Activated gamma-delta T cell treated with Interleukin-2 at 50 U/mL for 16 hours (primary cell): ENCODE results near the gene CDYL.

Experiments used
- DNase-seq: peaks from one replicate; pipeline ENCODE4 v3.0.0-alpha.2; 2020

The CDYL gene

DNA sequence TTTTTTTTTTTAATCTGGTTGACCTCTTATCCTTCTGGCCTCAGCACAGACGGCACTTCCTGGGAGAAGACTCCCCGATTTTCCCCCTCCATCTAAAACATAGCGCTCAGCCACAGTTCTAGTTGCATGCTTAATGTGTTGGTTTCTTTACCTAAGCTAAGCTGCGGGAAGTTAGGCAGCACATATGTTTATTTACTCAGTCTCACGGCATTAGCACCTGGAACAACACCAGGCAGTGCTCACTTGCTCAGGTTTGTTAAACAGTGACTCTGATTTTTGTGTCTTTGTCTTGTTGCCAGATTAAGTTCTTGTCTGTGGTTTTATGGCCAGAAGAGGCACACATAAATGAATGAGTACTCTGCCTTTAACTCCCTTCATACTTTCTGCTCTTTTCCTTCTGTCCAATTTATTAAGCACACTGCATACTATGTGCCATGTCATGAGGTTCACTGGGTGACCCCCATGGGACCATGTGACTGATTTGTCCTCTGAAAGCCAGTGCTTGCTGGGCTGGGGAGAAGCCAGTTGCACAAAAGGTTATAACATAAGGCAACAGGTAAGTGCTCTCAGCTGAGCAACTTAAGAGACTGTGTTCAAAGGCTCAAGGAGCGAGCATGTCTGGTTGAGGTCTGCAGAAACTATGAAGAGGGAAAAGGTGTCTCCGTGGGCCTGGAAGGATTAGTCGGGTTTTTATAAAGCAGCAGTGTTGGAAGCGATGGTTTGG lies 134.0 kb downstream of the CDYL start:
- no peak for DNase-seq

DNA sequence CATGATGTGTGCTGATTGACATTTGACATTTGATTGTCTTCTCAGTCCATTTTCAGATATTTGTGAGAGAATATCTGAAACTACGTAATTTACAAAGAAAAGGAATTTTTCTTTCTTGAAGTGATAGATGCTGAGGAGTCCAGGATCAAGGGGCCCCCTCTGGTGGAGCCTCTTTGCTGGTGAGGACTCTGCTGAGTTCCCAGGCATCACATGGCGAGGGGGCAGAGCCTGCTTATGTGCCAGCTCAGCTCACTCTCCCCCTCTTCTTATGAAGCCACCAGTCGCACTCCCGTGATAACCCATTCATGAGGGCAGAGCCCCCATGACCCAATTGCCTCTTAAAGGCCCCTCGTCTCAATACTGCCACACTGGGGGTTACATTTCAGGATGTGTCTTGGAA lies 136.4 kb downstream of the CDYL start:
- DNase-seq, result no peak

DNA sequence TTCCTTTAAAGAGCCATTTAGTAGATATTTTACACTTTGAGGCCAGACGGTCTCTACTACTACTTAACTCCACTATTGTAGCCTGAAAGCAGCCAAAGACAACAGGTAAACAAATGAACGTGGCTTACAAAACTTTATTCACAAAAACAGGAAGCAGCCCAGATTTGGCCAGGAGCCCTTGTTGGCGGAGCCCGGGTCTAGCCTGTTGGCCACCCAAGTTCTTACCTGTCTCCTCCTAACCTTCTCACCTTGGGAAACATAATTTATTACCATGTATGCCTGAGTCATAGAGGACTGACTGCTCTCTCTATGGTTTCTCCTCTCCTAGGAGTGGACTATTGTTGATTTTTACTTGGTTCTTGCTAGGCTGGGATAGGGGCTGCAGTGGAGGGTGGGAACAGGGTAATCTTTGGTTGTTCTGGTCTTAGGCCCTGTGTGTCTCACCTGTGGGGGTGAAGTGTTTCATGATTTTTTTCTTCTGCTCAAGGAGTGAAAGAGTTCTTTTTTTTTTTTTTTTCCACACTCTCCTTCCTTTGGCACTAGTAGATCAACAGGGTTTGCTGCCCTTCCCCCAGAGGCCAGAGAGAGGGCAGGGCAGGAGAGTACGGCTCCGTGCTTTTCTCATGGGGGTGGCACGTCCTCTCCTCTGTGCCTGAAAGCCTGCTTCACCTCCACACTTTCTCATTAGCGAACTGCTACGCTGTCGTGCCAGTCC lies 137.7 kb downstream of the CDYL start:
- no peak for DNase-seq

DNA sequence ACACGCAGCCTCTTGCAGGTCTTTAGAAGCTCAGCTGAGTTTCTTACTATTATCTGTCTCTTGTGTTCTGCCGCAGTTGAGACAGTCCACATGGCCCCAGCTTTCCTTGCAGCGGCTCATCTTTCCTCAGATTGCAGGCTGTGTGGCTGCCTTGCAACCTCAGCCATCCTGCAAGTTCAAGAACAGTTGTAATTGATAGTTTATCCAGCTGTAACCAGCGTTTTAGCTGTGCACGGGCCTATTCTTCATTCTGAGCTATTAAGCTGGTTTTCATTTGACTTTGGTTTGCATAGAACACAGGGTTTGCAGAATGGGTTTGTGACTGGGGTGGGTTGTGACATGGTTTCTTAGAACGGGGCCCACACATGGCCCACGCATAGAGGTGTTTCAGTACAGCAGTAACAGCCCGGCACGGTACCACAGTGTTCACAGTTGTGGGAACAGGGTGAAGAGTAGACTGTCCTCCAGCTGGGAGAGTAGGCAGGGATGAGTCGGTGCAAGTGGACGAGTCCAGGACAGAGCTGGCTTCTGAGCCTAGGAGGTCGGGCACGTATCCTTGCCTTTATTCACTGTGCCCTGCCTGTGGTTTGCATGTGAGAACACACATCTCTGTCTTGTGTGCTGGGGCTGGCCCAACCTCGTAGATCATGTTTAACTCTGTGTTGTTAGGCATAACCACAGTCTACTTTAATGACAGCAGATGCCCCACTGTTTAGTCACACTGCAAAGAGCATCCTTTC lies 138.4 kb downstream of the CDYL start:
- DNase-seq, result no peak

DNA sequence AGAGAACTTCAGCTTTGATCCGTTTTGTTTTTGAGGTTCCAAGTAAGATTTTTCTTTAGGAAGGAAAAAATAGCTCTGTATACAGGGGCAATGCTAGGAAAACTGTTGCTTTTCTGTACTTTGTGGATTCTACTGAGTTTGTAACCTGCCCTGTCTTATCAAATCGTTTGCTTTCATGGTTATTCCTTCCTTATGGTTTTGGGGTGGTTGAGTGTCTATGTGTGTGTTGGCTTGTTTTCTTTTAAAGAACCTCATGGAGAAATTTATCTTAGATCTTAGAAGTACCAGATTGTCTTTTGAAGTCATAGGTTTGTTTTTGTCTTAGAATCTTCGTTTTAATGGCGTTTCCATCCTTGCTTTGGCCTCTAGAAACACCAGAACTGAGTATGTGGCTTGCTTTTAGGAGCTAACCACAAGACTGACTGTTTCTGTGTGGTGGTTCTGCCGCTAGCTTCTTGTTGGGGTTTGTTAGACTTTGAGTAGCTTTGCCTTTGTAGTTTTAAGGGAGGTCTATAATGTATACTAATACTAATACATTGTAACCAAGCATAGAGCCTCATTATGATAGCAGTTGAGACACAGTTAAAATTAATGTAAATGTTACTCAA lies 140.9 kb downstream of the CDYL start:
- no peak for DNase-seq

DNA sequence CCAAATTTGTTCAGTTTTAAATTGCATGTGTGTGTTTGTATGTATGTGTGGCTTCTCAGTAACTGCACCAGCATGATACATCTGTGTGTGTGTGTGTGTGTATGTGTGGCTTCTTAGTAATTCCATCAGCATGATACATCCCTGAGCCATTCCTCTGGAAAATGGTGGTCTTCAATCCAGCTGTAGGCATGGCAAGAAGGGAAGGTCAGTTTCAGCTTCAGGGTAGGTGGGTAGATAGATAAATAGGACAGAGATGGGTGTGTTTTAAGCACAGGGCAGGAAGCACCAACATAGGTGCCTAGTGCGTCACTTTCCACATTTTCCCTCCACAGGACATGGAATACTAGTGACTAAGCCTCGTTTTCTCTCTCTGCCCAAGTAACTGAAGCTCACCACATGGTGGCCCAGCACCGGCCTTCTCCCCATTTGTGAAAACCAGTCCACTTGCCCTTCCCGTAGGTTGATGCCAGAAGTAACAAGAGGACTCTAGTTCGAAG lies 144.8 kb downstream of the CDYL start:
- no peak for DNase-seq

DNA sequence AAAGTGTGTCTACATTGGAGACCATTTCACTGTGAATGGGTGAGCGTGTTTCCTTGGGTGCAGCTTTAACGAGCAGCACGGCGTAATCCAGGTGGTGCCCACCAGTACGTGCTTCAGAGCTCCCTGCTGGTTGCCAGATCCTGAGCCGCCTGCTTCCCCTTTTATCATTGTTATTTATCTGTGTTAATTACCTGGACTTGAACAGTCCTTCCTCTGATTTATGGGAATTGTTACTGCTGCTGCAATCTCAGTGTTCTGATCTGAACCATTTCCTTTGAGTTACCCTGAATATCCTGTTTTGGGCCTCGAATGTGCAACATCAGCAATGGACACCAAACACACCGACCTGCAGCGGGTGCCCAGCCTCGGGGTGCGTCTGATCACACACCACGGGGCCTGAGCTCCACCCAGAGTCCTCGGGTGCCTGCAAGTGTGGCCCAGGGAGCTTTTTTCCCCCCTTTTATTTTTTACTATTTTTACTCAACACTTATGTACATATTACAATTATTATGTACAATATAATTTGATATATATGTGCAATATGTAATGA lies 146.4 kb downstream of the CDYL start:
- DNase-seq, result no peak

DNA sequence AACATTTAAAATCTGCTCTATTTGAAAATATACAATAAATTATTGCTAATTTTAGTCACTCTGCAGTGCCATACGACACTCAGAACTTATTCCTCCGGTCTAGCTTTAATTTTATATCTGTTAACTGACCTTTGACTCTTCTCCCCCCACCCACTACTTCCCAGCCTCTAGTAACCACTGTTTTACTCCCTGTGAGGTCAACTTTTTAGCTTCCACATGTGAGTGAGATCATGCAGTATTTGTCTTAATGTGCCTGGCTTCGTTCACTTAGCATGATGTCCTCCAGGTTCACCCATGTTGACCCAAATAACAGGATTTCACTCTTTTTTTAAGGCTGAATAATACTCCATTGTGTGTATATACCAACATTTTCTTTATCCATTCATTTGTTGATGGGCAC lies 146.9 kb downstream of the CDYL start:
- no peak for DNase-seq

DNA sequence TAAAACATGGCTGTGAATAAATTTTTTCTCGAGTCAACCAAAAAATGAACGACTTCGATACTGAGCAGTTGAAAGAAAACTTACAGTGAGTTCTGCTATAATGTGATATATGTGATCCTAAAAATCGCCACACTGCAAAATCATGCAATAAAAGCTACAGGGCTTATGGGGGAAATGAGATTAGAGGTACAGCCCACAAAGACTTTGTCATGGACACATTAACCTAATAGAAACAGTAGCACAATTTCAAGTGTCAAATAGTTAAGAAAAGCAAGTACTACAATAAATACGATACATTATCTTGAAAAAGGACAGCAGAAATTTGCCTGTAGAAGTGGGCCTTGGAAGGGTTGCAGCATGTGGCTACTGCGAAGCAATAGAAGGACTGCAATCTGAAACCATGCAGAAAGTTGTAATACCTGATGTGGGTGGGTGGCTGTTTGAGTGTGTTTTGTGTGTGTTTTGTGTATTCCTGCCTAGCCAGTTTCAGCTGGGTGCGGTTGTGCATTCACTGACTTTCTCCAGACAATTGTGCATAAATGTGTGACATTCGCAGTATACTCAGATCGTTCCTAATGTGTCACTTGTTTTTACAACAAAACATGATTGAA lies 148.6 kb downstream of the CDYL start:
- no peak for DNase-seq

DNA sequence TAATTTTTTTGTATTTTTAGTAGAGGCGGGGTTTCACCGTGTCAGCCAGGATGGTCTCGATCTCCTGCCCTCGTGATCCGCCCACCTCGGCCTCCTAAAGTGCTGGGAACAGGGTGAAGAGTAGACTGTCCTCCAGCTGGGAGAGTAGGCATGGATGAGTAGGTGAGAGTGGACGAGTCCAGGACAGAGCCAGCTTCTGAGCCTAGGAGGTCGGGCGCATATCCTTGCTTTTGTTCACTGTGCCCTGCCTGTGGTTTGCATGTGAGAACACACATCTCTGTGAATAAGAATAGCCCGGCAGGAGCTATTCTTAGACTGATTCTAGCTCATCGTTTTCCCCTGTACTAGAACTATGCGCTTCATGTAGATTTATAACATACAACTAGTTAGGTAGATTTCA lies 149.4 kb downstream of the CDYL start:
- no peak for DNase-seq

DNA sequence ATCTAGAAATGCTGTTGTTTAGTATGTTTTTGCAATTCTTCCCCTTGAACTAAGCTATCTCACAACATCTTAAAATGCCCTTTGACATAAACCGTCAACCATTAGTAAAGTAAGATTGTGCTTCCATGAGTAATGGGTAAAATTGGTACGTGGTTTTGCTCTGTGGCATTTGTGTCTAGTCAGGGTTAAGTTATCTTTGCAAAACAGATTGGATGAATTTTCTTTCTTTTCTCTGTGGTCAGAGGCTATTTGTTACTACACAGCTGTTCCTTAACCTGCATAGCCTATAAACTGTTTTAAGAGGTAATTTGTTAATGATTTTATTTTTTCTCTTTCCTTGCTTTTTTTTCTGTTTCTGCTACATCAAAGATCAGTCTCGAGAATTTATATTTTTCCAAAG lies 152.2 kb downstream of the CDYL start:
- DNase-seq, result no peak

DNA sequence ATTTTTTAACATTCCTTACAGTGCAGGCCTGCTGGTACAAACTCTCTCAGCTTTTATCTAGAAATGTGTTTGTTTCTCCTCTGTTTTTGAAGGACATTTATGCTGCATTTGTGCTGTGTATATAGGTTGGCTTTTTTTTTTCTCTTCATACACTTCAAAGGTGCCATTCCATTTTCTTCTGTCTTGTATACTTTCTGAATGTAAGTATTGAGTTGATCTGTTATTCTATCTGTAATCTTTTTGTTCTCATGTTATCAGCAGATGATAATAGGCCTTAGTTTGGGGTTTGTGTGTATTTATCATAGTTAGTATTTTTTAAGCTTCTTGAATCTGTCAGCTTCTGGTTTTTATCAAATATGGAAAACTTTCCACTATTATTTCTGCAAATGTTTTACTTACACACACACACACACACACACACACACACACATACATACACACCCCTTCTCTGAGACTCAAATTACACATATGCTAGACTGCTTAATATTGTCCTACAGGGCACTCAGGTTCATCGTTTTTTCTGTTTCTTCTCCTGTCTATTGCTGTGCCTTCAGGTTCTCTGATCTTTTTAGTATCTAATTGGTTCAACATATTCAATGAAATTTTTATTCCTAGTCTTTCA lies 153.0 kb downstream of the CDYL start:
- DNase-seq, result no peak

DNA sequence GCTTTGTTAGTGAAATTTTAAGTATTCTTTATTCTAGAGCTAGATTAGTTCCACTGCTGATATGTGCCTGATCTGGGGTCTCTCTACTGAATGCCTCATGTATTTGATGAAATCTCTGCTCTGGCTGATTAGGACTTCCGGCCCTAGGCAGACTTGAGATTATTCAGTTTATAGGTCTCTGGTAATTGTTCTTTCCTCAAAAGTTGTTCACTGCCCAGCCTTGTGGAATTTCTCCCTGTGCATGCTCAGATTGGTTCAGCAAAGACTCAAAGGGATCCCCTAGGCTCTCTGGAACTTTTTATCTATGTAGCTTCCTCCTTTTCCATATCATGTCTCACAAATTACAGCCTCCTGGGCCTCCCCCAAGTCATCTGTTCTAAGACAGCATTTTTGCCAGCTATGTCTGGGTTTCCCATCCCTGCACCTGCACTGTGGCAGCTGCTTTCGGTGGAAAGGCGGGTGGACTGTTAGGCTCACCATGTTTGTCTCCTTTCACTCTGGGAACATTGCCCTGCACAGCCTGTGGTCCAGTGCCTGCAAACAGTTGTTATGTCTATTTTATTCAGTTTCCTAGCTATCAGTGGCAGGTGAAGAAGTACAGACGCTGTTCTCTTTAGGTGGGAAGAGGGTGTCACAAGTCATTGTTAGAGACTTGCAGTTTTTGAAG lies 154.0 kb downstream of the CDYL start:
- no peak for DNase-seq

DNA sequence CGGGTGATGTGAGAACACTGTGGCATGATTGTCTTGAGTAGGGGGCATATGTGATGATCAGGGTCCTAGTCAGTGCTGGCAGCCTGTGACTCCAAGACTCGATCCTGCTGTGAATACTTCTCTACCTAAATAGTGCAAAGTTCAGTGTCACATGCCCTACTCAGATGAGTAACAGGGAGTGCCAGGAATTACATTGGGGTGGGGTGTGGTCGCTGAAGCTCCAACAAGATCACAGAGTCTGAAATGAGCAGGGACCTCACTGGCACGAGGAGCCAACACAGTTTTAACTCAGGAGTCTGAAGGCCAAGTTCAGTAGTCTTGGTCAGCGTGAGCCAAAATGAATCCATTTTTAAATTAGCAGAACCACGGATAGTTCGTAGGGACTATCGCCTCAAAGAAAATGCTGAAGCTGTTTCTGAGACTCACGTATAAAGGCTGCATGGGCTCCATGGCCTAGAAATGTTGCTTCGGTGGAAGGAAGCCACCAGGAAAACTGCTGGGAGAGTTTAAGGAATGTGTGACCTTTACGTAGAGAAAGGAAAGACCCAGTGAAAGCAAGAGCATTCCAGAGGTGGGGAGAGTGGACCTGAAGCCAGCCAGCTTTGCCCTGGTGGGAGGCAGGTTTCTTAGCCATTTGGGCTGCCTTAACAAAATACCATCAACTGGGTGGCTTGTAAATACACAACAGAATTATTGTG lies 155.5 kb downstream of the CDYL start:
- no peak for DNase-seq

DNA sequence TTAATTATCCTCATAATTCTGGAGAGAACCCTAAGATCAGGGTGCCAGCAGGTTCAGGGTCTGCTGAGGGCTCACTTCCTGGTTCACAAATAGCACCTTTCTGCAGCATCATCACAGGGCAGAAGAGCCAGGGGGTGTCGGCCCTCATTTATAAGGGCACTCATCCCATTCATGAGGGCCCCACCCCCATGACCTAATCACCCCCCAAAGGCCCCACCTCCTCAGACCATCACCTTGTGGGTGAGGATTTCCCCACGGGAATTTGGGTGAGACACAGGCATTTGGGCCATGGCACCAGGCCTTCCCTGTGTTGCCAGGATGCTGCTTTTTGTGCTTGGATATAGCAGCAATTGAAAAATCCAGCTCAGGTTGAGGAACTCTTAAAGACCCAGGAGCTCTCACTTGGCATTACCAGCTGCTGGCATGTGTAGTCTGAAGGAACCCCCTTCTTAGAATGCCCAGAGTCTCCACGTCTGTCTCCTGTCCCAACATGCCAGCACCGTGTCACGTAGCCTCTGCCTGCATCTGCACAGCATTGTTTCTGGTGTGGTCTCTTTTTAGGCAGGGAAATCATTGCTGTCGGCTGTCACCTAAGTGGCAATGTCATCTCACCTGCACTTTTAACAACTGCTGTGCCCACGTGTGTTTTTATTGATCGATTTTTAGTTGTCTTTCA lies 156.2 kb downstream of the CDYL start:
- no peak for DNase-seq

DNA sequence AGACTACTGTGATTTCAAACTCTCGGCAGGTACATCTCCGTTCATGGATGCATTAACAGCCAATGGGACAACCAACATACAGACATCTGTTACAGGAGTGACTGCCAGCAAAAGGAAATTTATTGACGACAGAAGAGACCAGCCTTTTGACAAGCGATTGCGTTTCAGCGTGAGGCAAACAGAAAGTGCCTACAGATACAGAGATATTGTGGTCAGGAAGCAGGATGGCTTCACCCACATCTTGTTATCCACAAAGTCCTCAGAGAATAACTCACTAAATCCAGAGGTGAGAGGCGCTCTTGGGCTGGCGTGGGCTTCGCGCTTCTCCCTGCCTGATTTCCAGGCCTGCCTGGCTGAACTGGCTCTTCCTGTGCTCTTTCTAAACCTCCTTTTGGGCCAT lies 159.3 kb downstream of the CDYL start:
- no peak for DNase-seq

DNA sequence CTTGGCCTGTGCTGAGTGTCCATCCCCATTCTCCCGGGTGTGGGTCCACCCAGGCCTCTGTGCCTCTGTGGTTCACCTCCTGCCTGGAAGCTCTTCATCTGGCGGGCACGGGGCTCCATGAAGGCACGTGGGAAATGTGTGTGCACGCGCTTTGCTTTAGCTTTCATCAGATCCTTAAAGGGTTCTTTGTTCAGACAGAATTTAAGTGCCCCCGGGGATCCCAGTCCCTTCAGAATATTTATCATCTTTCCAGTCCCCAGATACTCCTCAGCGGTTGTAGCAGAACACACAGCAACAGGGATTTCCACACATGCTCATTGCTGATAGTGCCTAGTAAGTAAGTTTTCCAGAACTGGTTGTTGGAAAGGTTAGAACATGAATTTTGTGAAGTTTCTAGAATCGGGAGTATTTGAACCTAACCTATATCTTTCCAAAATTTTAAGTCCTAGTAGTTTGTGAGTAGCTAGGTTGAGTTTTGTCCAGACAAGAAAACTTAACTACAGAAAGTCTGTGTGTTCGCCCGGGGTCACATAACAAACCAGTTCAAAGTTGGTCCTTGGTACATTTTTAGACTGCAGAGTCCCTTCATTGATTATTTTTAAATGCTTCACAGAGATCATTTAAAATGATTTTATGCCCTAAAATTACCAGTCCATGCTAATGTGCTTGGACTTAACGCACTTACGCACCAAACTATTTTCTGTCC lies 159.9 kb downstream of the CDYL start:
- no peak for DNase-seq

DNA sequence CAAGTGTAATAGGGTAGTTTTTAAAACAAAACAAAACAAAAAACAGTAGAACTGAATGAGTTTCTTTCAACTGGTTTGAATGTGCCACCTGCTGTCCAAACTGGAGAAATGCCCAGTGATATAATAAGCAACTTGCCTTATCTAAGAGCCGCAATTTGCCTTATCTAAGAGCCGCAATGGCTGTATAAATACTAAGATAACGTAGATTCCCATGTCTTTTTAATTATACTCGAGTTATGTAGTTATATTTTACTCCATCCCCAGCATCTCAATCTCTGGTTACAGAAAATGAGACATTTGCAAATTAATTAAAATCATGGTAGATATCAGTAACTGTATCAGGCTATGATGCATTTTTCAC lies 160.5 kb downstream of the CDYL start:
- no peak for DNase-seq

DNA sequence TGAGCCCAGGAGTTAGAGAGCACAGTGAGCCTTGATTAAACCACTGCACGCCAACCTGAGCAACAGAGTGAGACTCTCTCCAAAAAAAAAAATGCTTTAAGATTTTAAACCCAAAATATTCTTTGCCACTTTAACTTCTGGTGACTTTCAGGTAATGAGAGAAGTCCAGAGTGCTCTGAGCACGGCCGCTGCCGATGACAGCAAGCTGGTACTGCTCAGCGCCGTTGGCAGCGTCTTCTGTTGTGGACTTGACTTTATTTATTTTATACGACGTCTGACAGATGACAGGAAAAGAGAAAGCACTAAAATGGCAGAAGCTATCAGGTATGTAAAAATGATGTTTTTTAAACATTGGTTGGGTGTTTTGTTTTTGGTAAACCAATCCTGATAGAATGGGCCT lies 161.2 kb downstream of the CDYL start:
- no peak for DNase-seq

DNA sequence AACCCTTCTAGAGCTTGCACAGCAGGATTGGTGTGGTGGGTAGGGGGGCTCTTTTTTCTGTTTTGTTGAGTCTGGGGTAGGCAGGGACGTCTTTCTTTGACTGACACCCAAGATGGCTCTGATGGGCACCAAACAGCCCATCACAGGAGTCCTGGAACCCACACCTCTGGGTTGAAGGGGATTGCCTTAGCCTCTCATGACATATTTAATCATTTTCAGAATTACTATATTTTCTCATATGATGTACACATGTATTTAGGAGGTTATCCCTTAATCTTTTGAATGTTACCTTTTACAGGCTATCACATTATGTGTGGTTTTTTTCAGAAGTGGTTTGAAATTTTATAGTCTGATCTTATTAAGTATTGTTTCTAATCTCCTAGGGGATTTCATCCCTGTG lies 163.0 kb downstream of the CDYL start:
- DNase-seq, result no peak
